Stimulated activated CD8-positive, alpha-beta memory T cell treated with anti-CD3 and anti-CD28 coated beads, Interleukin-15, amount 100 ng/mL, for 1 hour (primary cell): ENCODE results near the gene NOTCH4.
A peak's percentile ranks its signal among the peaks of the same experiment; 100 is the strongest.
"Not testable (repeated sequence)": the region's sequence is repeated elsewhere in the genome, so short reads cannot be mapped to it uniquely, and the experiment has no call there.

Experiments
- DNase-seq: peaks from one replicate; pipeline ENCODE4 v3.0.0-alpha.2; 2020; ENCODE audit warnings: low read depth

Gene NOTCH4

DNA sequence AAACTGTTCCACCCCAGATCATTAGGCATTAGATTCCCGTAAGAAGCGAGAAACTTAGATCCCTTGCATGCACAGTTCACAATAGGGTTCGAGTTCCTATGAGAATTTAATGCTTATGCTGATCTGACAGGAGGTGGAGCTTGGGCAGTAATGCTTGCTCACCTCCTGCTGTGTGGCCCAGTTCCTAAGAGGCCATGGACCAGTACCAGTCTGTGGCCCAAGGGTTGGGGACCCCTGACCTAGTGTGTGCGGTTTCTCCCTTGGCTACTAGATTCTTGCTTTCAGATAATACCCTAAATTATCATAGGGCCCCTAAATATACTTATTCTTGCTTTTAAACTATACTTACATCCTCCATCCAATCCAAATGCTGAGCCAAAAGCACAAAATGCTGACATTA is 29.5 kb downstream of the NOTCH4 start:
- DNase-seq, result no peak

- DNase-seq, result not testable (repeated sequence)
Measured at GRCh38 chr6:32193096-32193495, 30.8 kb downstream of the NOTCH4 start.

- peak; percentile 21 for DNase-seq
Measured at GRCh38 chr6:32192608-32193039, 31.2 kb downstream of the NOTCH4 start, which contains the start of gene GPSM3. GPSM3 (minus strand) TSS chr6:32192643; CDS start chr6:32192513, 130 bp downstream.

GRCh38 chr6:32191696-32192607 is 31.9 kb downstream of the NOTCH4 start:
- DNase-seq, result no peak

- DNase-seq, result no peak
Measured at GRCh38 chr6:32190911-32191677, 32.8 kb downstream of the NOTCH4 start.

DNA sequence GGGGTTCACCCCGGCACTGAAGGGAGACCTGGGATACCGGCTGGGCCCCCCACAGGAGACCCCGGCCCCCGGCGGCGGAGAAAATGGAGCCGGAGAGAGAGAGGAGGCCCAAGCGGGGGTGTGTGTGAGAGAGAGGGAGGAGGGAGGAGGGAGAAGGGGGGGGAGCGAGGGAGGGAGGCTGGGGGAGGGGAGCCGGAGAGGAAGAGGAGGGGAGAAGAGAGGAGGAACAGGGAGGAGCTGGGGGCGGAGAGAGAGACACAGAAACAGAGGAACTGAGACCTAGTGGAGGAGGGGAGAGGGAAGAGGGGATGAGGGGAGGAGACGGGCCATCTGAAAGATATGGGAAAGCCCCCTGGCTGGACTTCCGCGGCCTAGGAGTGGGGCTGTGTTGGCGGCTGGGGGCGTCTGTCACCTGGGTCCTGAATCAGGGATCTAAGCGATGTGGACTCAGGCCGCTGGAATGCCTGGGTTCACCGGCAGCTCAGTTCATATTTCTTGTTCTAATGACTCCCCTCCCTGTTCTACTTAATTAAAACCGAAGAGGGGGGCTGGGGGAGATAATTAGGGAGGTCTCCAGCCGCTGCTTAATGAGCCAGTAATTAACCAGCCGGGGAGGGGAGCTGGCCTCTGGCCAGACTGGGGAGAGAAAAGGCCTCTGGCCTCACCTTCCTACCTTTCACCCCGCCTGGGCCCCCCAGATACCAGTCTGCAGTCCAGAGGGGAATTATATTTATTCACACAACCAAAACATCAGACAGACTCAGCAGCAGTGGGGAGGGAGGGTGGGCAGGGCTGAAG is 33.6 kb downstream of the NOTCH4 start, which contains the start of gene PBX2:
PBX2 (minus strand) TSS at position 149 of the 798 bp plus-strand sequence. CDS start 287 bp downstream, outside the sequence.
- peak; percentile 73 for DNase-seq

DNA sequence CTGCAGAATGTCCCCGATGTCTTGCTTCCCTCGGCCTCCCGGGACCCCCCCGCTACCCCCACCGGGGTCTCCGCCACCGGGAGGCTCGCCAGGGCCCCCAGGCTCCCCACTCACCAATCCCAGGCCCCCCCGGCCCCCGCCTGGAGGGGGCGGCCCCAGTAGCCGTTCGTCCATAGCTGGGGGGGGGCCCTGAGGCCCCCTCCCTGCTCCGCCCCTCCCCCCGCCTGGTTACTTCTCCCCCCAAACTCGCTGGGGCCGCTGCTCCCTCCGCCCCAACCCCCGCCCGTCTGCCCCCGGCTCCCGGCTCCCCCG is 34.2 kb downstream of the NOTCH4 start:
- no peak for DNase-seq

DNA sequence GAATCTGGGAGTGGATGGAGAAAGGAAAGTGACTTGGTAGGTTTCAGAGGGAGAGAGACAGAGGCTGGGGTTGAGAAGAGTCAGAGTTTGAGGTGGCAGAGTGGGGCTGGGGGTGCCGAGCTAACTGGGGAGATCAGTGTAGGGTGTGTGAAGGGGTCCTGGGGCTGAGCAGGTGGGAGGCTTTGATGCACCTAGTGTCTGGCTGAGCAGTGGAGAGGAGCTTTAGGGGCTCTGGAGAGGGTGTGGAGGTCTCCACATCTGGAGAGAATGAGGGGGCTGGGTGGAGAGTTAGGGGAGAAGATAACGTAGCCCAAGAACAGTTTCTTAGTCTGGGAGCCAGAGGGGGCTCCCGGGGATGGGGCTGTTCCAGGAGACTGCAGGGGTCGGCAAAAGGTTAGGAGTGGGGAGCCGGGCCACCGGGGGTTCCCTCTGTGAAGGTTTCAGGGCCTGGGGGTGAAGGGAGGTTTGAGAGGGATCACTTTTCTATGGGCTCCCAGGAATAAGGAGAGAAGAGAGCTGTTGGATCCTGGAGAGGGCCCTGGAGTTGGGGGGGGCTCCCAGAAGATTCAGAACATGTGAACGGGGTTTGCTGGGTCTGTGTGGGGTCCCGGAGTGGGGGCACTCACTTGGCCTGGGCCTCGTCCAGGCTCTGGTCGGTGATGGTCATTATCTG is 34.7 kb downstream of the NOTCH4 start:
- DNase-seq, result no peak

DNA sequence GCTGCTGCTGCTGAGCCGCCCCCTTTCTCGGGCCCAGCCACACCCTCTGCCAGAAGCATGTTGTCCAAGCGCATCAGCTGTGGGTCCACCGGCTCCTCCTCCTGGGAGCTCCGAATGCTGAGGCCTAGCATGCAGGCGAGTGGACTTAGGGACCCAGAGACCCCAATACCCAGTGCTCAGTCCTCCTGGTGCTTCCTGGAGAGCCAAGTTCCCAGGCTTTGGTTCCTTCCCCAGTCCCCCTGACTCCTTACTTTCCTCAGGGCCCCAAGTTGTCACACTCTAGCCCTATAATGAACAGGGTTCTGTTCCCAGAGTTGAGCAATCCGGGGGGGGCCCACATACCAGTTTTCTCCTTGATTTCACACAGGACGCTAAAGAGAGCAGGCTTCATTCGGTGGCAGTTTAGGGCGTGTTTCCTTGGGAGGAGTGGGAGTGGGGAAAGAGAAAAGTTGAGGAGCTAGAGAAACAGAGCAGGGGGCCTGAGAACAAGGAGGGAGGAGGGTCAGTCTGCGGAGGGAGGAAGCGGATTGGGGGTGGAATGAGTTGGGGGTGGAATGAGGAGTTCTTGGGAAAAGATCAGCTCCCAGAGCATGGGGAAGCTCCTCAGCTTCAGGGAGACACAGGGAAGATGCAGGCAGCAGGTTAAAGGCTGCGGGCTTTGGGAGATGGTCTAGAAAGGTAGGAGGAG is 35.3 kb downstream of the NOTCH4 start:
- DNase-seq, result no peak

- not testable (repeated sequence) for DNase-seq
Measured at GRCh38 chr6:32187725-32188380, 36.0 kb downstream of the NOTCH4 start.

- DNase-seq, result no peak
Measured at GRCh38 chr6:32187009-32187709, 36.7 kb downstream of the NOTCH4 start.

DNA sequence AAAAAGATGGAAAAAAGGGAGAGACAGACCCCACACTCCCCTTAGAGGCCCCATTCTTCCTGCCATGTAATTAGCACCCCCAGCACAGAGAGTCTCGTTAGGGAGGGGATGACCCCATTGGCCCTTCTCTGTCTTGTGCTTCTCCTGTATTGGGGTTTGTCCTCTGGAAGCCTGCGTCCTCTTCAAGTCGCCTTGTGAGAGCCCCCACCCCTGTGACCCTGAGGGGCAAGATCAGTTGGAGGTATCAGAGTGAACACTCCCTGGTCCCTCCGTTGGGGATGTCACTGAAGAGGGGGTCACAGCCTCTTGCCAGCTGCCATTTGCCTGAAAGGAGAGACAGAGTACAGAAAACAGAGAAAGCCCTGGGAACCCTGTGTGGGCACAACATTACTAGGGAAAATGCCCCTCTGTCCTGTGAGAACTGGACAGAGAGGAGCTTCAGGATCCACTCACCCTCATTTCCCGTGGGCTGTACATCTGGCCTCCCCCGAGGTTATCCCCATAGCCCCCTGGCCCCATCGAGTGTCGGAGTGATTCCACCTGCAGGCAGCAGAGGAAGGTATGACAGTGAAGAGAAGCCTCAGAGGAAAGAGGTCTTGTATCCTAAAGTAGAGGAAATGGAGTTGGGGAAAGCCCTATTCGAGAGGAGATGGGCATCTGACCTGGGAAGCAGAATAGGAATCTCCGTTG is 37.6 kb downstream of the NOTCH4 start:
- DNase-seq, result not testable (repeated sequence)

- peak; percentile 28 for DNase-seq
Measured at GRCh38 chr6:32185681-32186131, 38.2 kb downstream of the NOTCH4 start.

DNA sequence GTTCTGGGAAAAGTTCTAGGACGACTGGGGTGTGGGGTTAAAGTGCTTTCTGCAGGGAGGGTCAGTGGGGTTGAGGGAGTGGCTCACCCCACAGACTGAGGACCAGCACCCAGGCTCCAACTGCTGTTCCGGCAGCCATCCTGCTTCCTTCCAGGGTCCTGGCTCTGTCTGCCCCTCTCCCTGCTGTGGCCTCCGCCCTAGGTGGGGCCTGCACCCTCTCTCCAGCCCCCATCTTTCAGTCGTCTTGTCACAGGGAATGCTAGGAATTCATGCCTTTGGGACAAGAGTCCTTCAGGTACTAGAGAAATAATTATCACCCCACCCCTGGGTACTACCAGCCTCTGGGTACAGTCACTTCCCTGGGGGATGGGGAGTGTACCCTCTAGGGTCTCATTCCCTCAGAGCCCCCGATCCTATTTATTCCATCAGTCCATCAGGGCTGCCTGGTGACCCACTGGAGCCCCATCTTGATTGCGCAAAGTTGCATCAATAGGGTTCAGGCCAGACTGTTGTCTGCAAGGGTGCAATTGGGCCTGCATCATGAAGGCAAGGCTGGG is 39.7 kb downstream of the NOTCH4 start, which contains the start of gene AGER:
AGER (minus strand) TSS at position 170 of the 557 bp plus-strand sequence; CDS start at position 139, 31 bp downstream.
- DNase-seq, result no peak

GRCh38 chr6:32183483-32184083 is 40.3 kb downstream of the NOTCH4 start:
- DNase-seq, result no peak

DNA sequence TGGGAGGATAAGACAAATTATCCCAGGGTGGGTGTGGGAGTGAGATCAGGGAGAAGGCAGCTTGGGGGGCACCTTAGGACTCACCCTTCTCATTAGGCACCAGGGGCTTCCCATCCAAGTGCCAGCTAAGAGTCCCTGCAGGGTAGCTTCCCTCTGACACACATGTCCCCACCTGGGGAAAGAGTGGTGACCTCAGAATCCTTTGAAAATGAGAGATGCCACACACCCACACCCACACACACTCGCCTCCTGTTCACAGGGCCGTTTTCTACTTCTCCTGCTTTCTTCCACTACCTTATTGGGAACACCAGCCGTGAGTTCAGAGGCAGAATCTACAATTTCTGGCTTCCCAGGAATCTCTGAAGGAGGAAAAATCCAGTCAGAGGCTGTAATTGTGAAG is 40.8 kb downstream of the NOTCH4 start:
- DNase-seq, result no peak

DNA sequence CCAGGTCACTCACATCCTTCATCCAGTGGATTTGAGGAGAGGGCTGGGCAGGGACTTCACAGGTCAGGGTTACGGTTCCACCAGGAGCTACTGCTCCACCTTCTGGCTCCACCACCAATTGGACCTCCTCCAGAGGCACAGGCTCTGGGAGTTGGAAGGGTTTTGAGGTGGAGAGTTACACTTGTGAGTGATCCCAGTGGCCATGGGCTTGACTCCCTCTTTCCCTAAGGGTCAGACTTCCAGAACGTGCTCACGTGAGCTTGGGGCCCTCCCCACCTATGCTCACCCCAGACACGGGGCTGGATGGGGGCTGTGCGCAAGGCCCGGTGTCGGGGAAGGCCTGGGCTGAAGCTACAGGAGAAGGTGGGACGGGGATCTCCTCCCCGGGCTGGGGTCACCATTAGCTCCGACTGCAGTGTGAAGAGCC is 41.3 kb downstream of the NOTCH4 start:
- no peak for DNase-seq

DNA sequence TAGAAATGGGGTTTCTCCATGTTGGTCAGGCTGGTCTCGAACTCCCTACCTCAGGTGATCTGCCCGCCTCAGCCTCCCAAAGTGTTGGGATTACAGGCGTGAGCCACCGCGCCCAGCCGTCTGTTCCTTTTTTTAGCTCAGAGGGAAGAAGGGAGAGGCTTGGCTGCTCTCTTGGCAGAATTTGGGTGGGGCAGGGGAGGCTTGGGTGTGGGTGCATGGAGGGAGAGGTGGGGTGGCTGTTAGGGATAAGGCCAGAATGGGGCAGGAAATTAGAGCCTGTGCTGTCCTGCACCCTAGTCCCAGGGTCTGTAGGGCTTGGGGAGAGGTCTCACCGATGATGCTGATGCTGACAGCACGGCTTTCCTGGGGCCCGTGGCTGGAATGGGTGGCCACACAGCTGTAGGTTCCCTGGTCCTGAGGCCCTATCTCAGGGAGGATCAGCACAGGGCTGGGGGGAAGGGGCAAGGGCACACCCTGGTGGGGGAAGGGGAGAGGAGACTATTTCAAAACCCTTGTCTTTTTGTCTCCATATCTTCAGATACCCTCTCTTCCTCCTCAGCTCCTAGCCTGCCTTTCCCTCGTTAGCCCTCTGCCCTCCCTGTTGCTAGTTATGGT is 41.8 kb downstream of the NOTCH4 start:
- no peak for DNase-seq
